Measurements from ENCODE around the gene ZBTB9.
A peak's percentile ranks its signal among the peaks of the same experiment; 100 is the strongest.

The ZBTB9 gene

DNA sequence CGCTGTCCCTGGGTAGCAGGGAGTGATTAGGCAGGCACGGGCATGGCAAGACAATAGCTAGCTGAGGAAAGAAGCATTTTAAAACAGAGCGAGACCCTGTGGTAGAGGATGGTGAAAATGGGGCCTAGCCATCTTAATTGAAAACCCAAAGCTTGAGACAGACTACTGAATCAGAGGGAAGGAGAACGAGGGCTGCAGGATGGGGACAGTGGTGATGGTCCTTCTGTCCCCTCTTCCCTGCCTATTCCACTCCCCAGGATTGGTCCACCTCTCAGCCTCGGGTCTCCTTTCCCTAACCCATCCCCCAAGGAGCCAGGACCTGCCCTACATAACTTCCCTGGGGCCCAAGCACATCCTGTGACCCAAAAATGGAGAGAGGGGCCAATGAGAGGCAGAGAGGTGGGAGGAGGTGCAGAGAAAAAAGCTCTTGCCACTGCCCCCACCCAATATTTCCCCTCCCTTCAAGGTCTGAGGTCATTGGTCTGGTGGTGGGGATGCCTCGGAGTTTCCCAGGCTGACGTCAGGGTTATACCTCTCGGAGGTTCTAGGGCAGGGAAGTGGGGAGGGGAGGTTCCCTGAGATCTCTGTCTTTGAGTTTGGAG is 35.6 kb upstream of the ZBTB9 start:
- DNase-seq (ENCODE audit: low spot score), result no peak

DNA sequence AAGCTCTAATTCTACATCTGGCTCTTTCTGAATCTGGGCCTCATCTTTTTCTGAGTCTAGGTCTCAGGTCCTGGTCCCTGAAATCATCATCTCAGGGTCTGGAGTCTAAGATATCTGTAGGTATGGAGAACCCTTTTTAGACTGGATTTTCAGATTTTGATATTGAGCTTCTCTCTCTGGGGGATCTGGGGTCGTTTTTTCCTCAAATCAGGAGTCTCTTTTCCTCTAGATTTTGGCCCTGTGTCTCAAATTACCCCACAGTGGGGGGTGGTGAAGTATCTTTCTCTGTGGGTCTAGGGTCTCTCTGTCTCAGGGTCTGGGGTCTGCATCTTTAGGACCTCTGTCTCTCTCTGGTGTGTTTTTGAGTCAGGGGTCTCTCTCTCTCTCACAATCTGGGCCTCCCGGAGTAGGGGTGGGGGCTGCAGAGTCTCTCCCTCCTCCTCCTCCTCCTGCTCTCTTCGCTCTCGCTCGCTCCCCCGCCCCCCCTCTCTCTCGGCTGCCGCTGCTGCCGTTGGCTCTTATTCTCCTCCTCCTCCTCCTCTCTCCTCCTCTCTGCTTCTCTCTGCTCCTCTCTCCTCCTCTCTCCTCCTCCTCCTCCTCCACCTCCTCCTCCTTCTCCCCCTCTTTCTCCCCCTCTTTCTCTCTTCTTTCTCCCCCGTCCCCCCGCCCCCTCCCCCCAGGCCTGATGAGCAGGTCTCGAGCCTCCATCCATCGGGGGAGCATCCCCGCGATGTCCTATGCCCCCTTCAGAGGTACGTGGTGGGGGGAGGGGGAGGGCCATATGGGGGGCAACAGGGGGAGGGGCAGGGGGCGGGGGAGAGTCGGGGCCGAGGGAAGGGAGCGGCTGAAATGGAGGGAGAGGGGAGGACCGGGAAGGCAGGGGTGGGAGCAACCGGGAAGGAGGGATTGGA is 34.5 kb upstream of the ZBTB9 start, which contains the start of gene SYNGAP1:
TSS of gene SYNGAP1 (plus strand) at position 486 of the 911 bp plus-strand sequence. CDS start at position 686, 200 bp downstream.
- no peak for DNase-seq (ENCODE audit: low spot score)

DNA sequence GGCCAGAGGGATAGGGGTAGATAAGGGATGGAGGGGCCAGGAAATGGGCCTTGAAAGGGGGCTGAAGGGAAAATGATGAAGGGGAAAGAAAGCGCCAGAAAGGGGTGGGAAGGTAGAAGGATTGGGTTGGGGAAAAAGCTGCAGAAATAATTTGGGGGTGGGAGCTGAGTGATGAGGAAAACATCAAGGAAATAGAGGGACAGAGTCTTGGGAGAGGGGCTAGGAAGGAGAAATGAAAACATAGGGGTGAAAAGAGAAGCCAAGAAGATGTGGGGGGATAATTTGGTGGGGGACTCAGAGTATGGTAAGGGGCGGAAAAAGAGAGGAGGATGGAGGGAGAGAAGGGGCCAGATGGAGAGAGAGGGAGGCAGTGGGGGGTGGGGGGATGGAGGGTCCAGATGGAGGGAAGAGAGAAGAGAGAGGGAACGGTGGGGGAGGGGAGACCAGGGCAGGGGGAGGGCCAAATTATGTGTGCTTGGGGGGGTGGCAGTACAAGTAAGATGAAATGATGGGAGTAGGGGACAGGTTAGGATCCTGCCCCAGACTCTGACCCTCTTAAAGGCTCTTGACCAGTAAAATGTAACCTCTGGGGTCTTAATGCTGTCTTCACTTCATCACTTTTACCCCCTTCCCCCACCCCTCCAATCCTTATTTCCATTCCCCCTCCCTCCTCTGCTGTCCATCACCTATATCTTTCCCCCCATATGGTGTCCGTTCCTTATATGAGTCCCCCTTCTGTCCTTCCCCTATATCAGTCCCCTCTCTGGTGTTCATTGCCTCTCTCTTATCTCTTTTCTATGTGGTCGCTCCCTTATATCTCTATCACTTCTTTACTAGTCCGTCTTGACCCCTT is 33.7 kb upstream of the ZBTB9 start:
- DNase-seq (ENCODE audit: low spot score), result no peak

DNA sequence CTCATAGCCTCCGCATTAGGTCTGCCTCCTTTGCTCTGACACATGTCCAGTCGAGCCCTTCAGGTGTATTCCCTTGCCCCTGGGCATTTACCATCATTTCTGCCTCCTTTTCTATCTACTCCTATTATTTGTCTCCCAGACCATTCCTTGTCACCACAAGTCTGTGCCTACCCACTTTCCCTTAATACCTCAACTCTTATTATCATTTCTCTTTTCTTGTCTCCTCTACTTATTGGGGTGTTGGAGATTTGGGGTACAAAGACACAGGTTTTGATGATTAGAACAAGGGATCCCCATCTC is 33.1 kb upstream of the ZBTB9 start:
- DNase-seq (ENCODE audit: low spot score), result no peak

DNA sequence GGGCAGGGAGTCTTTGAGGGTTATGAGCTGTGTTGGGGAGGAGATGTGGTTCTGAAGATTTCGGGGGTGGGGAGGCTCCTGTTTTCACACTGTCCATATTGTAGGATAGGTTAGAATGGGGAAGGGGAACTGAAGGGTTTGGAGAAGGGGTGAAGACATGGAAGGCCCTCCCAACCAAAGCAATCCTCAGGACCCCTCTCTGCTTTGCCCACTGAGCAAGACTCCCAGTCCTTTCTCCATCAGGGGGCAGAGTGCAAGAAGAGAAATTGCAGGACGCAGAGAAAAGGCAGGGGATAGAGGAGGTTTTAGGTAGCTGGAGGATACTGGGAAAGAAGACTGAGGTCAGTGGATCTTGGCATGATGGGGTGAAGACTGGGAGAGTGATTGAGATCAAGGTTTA is 30.6 kb upstream of the ZBTB9 start:
- no peak for DNase-seq (ENCODE audit: low spot score)

DNA sequence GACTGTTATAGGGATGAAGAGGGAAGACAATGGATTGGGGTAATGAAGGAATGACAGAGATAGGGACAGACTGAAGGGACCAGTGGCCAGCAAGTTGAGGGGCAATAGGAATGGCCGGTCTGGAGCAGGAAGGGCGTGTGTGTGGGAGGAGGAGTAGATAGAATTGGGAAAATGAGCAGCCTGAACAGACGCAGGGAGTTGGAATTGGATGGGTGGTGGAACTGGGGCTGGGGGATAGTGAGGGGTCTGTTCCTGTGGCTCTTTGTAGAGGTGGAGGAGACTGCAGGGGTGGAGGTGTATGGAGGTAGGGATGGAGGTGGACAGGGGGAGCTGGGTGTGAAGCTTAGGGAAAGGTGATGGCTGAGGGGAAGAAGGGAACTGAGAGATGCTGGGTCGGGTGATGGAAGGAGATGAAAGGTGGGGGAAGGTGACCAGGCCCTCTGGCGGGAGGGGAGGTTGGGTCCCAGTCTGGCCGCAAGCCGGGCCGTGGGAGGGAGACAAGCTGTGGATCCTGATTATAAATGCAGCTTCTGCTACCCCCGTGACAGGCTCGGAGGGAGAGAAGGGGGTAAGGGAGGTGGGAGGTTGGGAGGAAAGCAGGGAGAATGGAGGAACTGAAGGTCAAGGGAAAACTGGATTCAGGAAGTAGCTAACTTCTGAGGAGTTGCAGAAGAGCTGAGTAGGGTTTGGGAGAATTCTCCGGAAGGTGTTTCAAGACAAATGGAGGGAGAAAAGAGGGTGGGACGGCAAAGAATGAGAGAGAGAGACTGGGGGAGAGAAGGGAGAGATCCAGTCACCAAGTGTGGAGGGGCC is 29.3 kb upstream of the ZBTB9 start:
- no peak for DNase-seq (ENCODE audit: low spot score)

DNA sequence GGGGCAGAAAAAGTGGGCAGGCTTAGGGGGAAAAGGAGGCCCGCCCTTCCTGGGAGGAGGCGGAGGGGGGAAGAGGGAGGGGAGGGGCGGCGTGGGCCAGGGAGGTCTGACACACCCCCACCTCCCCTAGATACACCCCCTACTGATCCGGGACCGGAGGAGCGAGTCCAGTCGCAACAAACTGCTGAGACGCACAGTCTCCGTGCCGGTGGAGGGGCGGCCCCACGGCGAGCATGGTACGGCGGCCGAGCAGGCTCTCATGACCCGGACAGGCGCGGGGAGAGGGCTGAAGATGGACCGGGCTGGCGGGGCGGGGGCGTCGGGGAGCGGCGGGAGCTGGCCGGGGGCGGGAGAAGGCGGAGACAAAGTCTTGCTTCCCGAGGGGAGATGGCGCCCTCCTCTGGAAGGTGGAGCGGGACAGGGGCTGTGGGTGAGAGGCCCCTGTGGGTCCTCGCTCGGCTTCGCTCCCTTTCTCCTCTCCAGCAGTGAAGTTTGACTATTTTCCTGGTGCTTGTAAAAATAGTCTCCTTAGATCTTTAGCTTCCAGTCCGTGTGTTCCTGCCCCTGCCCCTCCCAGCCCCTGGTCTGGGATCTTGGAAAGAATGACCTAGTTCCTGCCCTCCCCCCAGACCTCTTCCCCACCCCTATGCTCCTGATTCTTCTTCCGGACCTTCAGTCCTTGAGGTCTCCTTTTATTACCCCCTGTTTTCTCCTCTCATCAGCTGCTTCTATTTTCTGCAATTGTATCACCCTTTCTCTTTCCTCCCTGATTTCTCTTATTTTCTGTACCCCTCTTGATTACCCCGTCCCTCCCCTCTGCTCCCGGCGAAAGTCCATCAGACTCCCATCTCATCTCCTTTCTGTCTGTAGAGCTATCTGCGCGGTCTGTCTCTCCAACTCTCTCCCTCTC is 28.5 kb upstream of the ZBTB9 start:
- DNase-seq (ENCODE audit: low spot score), result peak; percentile 89

DNA sequence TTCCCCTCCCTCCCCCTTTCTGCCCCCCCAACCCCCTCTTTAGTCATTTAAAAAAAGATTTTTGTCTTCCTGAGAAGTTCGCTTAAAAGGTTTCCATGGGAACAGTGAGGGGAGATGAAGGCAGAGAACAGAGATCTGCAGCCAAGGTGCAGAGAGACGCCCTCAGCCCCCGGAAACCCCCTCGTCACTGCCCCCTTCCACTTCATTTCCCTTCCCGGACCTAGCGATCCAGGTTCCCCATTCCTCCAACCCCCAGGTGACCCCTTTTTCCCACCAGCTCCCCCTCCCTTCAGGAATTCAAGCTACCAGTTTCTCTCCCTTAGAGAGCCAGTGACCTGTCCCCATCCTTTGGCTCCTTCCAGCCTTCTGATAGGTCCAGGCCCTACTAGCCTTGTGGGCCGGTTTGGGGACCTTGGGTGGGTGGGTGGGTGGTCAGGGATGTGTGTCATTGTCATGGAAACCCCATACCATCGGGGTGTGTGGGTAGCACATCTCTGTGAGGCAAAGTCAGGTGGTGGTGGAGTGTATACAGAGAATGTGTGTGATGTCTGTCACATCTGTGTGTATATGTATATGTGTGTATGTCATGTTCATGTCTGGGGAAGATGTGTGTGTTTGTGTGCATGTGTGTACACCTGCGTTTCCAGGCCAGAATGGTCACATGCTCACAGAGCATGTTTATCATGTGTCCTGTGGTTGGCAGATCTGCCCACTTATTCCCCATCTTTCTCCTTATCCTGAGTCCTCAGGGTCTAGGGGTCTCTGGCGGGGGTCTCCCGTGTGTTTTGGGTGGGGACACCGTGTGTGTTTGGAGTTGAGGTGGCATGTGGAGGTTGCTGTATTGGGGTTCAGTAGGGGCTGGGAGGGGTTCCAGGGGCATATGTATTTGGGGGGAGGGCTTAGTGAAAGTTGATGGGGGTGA is 27.5 kb upstream of the ZBTB9 start:
- DNase-seq (ENCODE audit: low spot score), result no peak

DNA sequence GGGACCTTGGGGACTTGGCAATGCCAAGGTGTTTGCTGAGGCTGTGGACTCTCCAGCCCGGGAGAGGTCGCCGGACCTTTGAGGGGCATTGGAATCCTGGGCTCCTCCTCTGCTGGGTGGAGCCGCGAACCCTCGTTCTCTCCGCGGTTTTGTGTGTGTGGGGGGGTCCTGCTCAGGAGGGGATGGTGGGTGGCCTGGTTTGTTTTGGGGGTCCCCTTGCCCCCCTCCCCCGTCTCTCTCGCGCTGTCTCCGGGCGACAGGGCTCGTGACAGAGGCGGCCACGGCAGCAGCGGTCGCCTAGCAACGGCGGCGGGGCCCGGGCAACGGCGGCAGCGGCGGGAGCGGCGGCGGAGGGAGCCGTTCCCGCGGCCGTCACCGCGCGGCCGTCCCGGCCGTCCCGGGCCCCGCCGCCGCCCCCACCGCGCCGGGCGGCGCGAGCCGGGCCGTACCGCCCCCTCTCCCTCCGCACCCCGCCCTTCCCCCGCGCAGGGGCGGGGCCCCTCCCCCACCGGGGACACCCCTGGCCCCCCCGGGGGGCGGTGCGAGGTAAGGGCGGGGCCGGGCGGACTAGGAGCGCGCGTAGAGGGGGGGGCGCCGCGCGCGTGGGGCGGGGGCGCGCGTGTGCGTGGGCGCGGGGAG is 26.7 kb upstream of the ZBTB9 start:
- no peak for DNase-seq (ENCODE audit: low spot score)

DNA sequence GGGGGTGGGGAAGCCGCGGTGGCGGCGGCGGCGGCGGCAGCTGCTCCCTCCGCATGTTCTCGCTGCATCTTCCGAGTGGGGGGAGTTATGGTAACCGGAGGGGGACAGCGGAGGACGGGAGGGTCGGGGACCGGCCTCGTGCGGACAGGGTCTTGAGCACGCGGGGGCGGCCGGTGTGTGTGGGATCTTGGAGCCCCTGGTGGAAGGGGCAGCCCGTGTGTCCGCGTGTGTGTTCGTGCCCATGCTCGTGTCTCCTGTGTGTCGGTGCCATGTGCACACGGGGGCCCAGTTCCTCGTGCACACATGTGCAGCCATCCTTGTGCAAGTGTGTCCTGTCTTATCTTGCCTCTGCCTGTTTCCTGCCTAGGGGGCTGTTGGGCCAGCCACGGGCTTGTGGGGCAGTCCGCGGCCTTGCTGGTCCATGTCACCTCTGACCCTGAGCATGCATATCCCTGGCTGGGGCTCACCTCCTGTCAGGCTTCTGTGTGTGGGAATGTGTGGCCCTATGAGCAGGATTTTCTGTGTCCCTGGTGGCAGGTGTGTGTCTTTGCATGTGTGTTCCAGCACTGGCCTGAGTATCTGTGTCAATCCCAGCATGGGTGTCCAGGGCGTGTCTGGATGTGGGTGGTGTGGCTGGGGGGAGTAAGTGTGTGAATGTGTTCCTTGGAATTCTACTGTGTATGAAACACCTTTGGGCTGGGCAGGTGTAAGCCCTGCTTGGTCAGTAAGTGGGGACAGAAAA is 26.0 kb upstream of the ZBTB9 start:
- DNase-seq (ENCODE audit: low spot score), result peak; percentile 89

DNA sequence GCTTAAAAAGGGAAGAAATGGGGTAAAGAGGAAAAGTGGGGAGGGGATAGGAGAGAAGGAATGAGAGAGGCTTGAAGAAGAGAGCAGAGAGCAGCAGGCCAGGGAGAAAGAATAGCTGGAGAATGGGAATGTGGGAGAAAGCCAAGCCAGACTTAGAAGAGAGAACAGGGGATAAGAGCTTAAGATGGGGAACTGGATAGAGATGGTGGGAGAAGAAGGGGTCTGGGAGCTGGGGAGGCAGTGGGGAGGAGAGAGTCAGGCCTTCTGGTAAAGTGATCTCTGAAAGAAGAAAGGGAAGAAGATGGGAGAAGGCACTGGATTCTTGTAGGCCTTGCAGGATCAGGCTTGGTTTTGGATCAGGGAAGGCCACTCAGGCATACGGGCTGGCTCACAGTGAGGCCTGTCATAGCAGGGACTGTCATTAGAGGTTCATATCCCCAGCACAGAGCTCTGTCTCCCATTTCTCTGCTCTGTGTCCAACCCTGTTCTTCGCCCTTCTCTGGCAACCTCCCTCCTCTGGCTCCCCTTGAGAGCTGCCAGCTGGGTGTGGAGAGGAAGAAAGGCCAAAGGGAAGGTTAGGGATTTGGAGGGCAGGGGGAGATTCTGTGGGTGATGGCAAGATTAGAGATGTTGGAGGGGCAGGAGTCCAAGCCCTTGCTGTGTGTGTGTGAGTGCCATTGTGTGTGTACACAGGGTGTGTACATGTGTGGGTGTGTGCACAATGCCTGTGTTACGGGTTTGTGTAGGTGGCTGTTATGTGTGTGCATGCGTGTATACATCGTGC is 25.2 kb upstream of the ZBTB9 start:
- no peak for DNase-seq (ENCODE audit: low spot score)

DNA sequence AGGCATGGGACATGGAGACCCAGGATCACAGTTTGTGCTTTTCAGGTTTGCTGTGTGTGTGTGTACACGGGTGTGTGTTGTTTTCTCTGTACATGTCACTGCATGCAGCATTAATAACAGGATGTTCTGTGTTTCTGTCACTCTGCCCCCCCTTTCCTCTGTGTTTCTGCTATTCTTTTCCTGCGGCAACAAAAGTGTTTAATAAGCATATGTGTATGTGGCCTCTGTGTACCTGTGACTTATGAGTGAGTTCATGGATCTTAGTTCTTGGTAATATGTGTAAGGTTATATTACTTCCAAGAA is 24.7 kb upstream of the ZBTB9 start:
- DNase-seq (ENCODE audit: low spot score), result no peak

DNA sequence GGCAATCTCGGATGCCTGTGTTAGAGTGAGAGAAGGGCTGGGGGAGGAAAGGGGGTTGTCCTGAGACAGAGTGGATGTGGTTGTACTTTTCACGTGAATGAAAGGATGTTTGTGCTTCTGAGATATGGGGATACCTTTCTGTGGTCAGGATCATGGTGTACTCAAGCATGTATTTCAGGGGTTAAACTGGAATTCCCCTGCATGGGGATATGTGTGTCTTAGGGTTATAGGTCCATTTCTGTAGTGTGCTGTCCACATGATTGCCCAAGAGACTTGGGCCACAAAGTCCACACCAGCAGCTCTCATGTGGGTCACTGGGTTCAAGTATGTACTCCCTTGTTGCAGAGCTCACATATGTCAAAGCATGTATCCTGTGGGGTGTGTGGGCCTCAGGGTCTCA is 24.0 kb upstream of the ZBTB9 start:
- DNase-seq (ENCODE audit: low spot score), result no peak

DNA sequence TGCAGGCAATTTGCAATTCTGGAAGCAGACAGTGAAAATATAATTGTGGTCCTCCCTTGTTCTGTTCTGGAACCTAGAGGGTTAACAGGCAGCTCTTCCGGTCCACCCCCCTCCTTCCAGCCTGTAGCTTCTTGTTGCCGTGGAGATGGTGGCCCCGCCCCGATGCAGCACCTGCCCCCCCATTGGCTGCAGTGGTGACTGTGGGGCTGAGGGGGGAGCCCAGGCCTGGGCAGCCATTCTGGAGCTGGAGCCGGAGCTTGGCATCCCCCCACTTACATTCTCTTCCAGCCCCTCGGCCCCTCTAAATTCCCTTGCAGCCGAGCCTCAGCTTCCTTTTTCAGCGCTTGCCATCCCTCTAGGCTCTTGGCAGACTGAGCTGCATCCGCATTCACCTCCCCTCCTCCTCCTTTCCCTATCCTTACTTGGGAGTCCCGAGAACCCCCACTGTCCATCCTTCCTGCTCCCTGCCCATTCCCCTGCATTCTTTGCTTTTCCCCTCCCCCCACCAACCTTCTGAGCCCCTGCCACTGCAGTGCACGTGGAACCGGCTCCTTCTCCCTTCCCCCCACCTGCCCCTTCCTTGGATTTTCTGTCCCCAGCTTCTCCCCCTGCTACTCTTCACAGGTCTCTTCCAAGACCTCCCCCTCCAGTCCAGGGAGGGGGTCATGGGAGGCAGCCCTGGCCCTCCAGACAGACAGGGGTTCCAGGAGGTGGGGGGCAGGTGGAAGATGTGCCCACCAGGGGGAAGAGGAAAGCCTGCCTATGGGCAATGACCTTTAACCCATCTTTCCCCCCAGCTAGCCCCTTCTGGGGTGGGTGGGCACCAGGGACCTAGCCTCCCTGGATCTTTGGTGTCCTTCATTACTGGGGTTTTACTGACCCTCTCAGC is 23.1 kb upstream of the ZBTB9 start:
- DNase-seq (ENCODE audit: low spot score), result no peak

DNA sequence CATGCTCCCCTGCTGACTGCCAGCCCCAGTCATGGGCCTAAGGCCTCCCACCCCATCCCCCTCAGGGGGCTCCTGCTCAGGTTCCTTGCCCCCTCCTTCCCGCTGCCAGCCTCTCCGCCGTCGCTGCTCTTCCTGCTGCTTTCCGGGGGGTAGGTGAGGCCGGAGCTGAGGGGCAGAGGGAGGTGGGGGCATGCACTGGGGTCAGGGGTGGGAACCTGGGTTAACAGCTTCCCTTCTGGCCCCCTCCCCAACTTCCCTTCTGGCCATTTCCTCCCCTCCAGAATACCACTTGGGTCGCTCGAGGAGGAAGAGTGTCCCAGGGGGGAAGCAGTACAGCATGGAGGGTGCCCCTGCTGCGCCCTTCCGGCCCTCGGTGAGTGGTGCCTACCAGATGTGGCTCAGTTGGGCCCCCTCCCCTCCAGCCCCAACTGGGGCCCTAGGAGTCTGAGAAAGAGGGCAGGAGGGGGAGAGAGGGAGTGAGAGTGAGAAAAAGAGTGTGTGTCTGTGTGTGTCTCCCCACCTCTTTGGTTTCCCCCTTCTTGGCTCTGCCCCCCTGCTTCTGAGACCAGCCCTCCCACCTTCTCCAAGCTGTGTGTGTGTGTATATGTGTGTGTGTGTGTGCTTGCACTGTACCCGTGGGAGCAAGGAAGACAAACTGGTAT is 22.4 kb upstream of the ZBTB9 start:
- no peak for DNase-seq (ENCODE audit: low spot score)

DNA sequence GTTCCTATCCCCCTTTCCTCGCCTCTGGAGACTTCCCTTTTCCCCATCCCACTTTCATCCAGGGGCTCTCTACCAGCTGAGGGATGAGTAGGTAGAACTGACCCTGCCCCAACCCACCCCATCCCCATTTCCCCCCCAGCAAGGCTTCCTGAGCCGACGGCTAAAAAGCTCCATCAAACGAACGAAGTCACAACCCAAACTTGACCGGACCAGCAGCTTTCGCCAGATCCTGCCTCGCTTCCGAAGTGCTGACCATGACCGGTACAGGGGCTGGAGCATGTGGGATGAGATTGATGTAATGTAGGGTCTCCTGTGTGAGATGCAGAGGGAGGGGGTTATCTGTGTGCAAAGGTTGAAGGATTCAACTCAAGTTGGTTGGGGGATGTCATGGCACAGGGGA is 21.8 kb upstream of the ZBTB9 start:
- no peak for DNase-seq (ENCODE audit: low spot score)
